ENCODE data around the gene ZRANB1.

ZRANB1 gene

DNA sequence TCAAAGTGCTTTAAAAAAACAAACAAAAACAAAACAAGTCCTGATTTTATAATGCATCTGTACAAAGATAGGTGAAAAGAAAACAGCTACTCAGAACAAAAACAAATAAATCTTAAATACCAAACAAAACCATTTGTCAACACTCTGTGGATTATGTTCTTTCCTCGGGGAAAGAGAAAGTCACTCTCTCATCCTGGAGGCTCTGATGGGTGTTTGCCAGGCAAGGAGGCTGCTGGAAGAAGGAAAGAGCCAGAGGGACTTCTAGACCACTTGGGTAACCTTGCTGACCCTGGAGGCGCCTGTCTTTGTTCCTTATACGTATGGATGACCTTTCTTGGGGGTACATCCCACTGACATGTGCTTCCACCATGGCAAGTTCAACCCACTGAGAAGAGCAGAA is 92.8 kb downstream of the ZRANB1 start:
- no peak overlapping the region for H3K27ac ChIP-seq
- TF ChIP-seq ZFX (IDR thresholded peaks at IDR 0.05; ENCODE audit: borderline replicate concordance): no peak
- TF ChIP-seq, protein P1, sequence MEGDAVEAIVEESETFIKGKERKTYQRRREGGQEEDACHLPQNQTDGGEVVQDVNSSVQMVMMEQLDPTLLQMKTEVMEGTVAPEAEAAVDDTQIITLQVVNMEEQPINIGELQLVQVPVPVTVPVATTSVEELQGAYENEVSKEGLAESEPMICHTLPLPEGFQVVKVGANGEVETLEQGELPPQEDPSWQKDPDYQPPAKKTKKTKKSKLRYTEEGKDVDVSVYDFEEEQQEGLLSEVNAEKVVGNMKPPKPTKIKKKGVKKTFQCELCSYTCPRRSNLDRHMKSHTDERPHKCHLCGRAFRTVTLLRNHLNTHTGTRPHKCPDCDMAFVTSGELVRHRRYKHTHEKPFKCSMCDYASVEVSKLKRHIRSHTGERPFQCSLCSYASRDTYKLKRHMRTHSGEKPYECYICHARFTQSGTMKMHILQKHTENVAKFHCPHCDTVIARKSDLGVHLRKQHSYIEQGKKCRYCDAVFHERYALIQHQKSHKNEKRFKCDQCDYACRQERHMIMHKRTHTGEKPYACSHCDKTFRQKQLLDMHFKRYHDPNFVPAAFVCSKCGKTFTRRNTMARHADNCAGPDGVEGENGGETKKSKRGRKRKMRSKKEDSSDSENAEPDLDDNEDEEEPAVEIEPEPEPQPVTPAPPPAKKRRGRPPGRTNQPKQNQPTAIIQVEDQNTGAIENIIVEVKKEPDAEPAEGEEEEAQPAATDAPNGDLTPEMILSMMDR (IDR thresholded peaks at IDR 0.05): no peak

DNA sequence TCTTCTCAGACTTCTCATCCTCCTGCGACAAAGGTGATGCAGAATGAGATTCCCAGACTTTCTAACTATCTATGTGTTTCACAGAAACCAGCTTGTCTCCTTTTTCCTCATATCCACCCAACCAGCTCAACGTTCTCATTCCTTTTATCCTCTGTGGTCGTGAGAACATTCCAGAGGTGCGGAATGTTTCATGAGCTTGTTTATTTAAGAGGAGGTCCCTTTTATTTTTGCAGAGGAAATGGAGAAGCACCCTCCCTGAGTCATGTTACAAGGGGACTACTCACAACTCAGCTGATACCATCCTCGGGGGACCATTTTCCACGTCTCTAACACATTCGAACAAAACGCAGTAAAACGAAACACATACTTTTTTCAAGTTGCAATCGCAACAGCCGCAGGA is 93.2 kb downstream of the ZRANB1 start:
- no peak overlapping the region for H3K27ac ChIP-seq
- TF ChIP-seq, protein P1 (IDR thresholded peaks at IDR 0.05): no peak
- TF ChIP-seq ZFX (IDR thresholded peaks at IDR 0.05; ENCODE audit: borderline replicate concordance): no peak

GRCh38 chr10:125035588-125036295 is 93.8 kb downstream of the ZRANB1 start:
- no peak overlapping the region for H3K27ac ChIP-seq
- no peak for TF ChIP-seq ZFX (IDR thresholded peaks at IDR 0.05; ENCODE audit: borderline replicate concordance)
- TF ChIP-seq, protein P1 (IDR thresholded peaks at IDR 0.05): no peak

DNA sequence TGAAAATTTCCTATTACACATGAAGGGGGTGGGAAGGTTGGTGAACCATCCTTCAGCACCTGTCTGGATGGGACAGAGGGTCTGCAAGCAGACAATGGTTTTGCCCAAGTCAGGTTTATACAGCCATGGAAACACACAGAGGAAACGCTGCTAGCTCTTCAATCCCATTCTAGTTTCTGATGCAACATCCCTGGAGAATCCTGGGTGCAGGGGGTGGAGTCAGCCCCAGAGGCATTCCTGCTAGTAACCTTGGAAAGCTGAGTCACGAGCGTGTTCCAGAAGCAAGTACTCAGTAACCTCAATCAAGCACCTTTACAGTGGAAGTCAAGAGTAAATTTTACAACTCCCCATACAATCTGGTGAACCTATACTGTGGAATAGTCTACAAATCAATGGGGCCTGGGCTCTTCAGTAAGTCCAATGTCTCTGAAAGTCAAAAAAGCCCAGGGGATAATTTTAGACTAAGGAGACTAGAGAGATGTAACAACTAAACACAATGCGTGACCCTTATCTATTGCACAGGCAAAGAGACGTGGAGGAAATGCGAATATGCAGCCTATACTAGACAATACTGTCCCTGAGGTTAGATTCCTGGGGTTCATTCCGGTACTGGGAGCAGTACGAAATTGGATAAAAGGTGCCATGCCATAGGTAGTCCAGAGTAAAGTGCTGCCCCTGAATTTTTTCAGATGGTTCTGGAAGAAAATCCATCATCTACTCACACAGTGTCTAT is 95.4 kb downstream of the ZRANB1 start:
- TF ChIP-seq, protein P1 (IDR thresholded peaks at IDR 0.05): no peak
- no peak for TF ChIP-seq ZFX (IDR thresholded peaks at IDR 0.05; ENCODE audit: borderline replicate concordance)
- no peak overlapping the region for H3K27ac ChIP-seq

Measured in 22Rv1 (cell line).